ENCODE measurements around the gene SMARCD3.

- no peak for TF ChIP-seq CTCF (IDR thresholded peaks at IDR 0.05)
- no peak for TF ChIP-seq POLR2A (IDR thresholded peaks at IDR 0.05)
Measured at GRCh38 chr7:151278949-151279348, 30.5 kb upstream of the SMARCD3 start.

Measured in lower leg skin (tissue), 3 donors.